Dendritic cell treated with granulocyte-macrophage colony-stimulating factor and Interleukin-4, amounts not matched to agents 40 ng/mL and 50 ng/mL, for 4 days (primary cell): ENCODE results near the gene RSU1.

Source experiments
- H3K27ac Mint-ChIP-seq: one replicate; pipeline ENCODE4 v1.8.0; 2022; ENCODE audit warnings: mild to moderate bottlenecking, mixed read lengths
- H3K27me3 Mint-ChIP-seq: one replicate; pipeline ENCODE4 v1.8.0; 2022; ENCODE audit warnings: mild to moderate bottlenecking, mixed read lengths
- H3K36me3 Mint-ChIP-seq: one replicate; pipeline ENCODE4 v1.8.0; 2022; ENCODE audit warnings: low read depth, mixed read lengths
- H3K4me1 Mint-ChIP-seq: one replicate; pipeline ENCODE4 v1.8.0; 2022; ENCODE audit warnings: low read depth, mixed read lengths
- H3K4me3 Mint-ChIP-seq: one replicate; pipeline ENCODE4 v1.8.0; 2022; ENCODE audit warnings: mild to moderate bottlenecking, moderate library complexity, mixed read lengths
- H3K9me3 Mint-ChIP-seq: one replicate; pipeline ENCODE4 v1.8.0; 2022; ENCODE audit warnings: mixed read lengths
- intact Hi-C: fragments of 100-400 bp; cut with micrococcal nuclease; formaldehyde crosslinking; loops from one replicate; pipeline ENCODE4 v1.15.0; 2022

Gene RSU1

GRCh38 chr10:16686054-16686902, 130.9 kb downstream of the RSU1 start:
- Mint-ChIP-seq H3K9me3 (no peaks in the 10 kb centered on the region), H3K4me3 (no peak overlapping the region), H3K36me3 (peaks cover 32% of the 10 kb centered on the region), H3K4me1 (peaks cover 11% of the 10 kb centered on the region), H3K27ac (no peak overlapping the region), H3K27me3 (no peaks in the 10 kb centered on the region)
- intact Hi-C loops = no loop called here

DNA sequence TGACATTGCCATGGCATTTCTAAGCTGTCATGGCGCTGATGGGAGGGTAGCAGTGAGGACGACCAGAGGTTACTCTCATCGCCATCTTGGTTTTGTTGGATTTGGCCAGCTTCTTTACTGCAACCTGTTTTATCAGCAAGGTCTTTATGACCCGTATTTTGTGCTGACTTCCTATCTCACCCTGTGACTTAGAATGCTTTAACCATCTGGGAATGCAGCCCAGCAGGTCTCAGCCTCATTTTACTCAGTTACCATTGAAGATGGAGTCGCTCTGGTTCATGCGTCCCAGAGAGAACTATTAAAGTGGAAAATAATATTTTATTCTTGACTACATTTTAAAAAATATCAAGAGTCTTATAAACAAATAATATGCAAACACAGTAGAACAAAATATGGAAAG, 131.7 kb downstream of the RSU1 start:
- H3K27me3 Mint-ChIP-seq = no peaks in the 10 kb centered on the region
- H3K9me3 Mint-ChIP-seq = no peaks in the 10 kb centered on the region
- H3K36me3 Mint-ChIP-seq = peaks cover 32% of the 10 kb centered on the region
- no peak overlapping the region for H3K4me3 Mint-ChIP-seq
- H3K27ac Mint-ChIP-seq = no peak overlapping the region
- H3K4me1 Mint-ChIP-seq = peaks cover 7% of the 10 kb centered on the region
- intact Hi-C loops = no loop called here

DNA sequence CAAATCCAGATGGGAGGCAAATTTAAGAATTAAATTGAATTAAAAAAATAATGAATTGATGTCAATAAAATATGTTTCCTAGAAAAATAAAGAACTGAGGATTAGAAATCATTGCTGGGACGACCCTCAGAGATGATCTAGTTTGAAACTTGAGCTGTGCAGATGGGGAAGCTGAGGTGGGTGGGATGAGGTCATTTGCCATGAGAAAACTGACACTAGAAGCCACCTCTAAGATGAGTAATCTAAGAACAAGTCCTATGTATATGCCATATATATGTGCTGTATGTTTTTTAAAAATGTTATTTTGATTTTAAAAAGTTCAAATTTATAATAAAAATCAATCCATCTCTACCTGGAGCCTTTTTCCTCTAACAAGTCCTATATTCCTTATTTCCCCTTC, 135.7 kb downstream of the RSU1 start:
- H3K9me3 Mint-ChIP-seq = no peaks in the 10 kb centered on the region
- H3K27me3 Mint-ChIP-seq = no peaks in the 10 kb centered on the region
- intact Hi-C loops = no loop called here
- H3K4me3 Mint-ChIP-seq = no peak overlapping the region
- no peak overlapping the region for H3K27ac Mint-ChIP-seq
- H3K36me3 Mint-ChIP-seq = peaks cover 25% of the 10 kb centered on the region
- peaks cover 5% of the 10 kb centered on the region for H3K4me1 Mint-ChIP-seq

DNA sequence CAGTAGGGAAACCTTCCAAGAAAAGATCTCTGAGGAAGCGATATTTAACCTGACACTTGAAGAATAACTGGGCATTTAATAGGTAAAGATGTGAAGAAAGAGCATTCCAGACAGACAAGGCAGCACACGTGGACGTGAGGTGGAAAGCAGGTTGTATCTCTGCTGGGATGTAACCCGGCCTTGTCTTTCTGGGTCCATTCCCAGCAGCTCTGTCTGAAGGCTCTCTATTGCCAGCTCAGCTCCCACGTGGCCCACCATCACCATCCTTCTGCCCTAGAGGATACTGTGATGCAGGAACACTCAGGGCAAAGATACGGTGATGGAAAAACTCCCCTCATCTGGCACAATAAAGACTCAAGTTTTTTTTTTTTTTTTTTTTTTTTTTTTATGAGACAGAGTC, 137.7 kb downstream of the RSU1 start:
- H3K27ac Mint-ChIP-seq = no peak overlapping the region
- H3K4me3 Mint-ChIP-seq = no peak overlapping the region
- H3K4me1 Mint-ChIP-seq = peaks cover 5% of the 10 kb centered on the region
- no peaks in the 10 kb centered on the region for H3K27me3 Mint-ChIP-seq
- intact Hi-C loops = no loop called here
- no peaks in the 10 kb centered on the region for H3K9me3 Mint-ChIP-seq
- H3K36me3 Mint-ChIP-seq = peaks cover 27% of the 10 kb centered on the region

DNA sequence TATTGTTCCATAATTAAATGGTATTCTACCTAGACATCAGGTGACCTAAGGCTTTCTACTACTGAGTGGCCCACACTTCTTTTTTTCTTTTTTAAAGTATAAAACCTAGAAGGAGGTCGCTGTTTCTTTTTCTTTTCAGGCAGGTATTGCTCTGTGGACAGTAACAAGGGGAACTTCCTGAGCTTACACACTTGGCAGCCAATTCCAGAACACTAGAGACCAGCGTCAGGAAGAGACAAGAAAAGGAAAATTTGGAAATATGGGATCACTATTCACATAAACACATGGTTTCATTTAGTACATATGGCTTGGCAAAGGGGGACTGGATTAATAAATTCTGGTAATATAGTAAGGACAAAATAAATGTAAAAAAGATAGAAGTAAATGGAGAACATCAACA, 141.9 kb downstream of the RSU1 start:
- Mint-ChIP-seq H3K4me3 (no peak overlapping the region), H3K27ac (no peak overlapping the region), H3K9me3 (no peaks in the 10 kb centered on the region), H3K4me1 (no peaks in the 10 kb centered on the region), H3K27me3 (no peaks in the 10 kb centered on the region), H3K36me3 (peaks cover 18% of the 10 kb centered on the region)
- intact Hi-C loops = no loop called here

GRCh38 chr10:16674147-16674703, 143.0 kb downstream of the RSU1 start:
- H3K27ac Mint-ChIP-seq = no peak overlapping the region
- H3K4me1 Mint-ChIP-seq = no peaks in the 10 kb centered on the region
- H3K4me3 Mint-ChIP-seq = no peak overlapping the region
- no peaks in the 10 kb centered on the region for H3K27me3 Mint-ChIP-seq
- intact Hi-C loops = no loop called here
- no peaks in the 10 kb centered on the region for H3K9me3 Mint-ChIP-seq
- H3K36me3 Mint-ChIP-seq = peaks cover 25% of the 10 kb centered on the region

- Mint-ChIP-seq H3K27ac (no peak overlapping the region), H3K36me3 (peaks cover 31% of the 10 kb centered on the region), H3K4me1 (no peaks in the 10 kb centered on the region), H3K27me3 (no peaks in the 10 kb centered on the region), H3K9me3 (no peaks in the 10 kb centered on the region), H3K4me3 (no peak overlapping the region)
- intact Hi-C loops = no loop called here
Measured at GRCh38 chr10:16673443-16673842, 143.8 kb downstream of the RSU1 start.

- Mint-ChIP-seq H3K27me3 (no peaks in the 10 kb centered on the region), H3K4me1 (no peaks in the 10 kb centered on the region), H3K36me3 (peaks cover 9% of the 10 kb centered on the region), H3K9me3 (no peaks in the 10 kb centered on the region), H3K27ac (no peak overlapping the region), H3K4me3 (no peak overlapping the region)
- intact Hi-C loops = no loop called here
Measured at GRCh38 chr10:16663444-16663843, 153.8 kb downstream of the RSU1 start.

GRCh38 chr10:16662923-16663322, 154.3 kb downstream of the RSU1 start:
- H3K27me3 Mint-ChIP-seq = no peaks in the 10 kb centered on the region
- H3K27ac Mint-ChIP-seq = no peak overlapping the region
- no peak overlapping the region for H3K4me3 Mint-ChIP-seq
- no peaks in the 10 kb centered on the region for H3K9me3 Mint-ChIP-seq
- intact Hi-C loops = no loop called here
- H3K4me1 Mint-ChIP-seq = no peaks in the 10 kb centered on the region
- H3K36me3 Mint-ChIP-seq = peaks cover 5% of the 10 kb centered on the region

DNA sequence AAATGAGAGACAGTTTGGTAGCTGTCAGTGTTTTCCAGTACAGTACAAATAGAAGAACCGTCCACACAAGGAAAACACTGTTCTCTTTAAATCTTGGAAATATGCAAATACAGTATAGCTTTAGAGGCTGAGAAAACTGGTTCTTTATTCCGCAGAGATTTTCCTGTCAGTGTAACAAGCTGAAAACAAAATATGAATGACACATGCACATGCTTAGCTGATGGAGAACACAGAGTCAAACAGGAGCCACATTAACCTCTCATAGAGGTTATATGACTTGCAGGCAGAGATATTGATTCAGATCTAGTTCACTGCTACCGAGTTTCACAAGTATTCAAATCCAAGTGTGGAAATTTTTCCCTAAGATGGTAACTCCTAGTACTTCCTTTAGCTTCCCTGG, 160.3 kb downstream of the RSU1 start:
- Mint-ChIP-seq H3K4me3 (no peak overlapping the region), H3K27me3 (no peaks in the 10 kb centered on the region), H3K36me3 (peaks cover 5% of the 10 kb centered on the region), H3K27ac (no peak overlapping the region), H3K4me1 (no peaks in the 10 kb centered on the region), H3K9me3 (no peaks in the 10 kb centered on the region)
- intact Hi-C loops = no loop called here

DNA sequence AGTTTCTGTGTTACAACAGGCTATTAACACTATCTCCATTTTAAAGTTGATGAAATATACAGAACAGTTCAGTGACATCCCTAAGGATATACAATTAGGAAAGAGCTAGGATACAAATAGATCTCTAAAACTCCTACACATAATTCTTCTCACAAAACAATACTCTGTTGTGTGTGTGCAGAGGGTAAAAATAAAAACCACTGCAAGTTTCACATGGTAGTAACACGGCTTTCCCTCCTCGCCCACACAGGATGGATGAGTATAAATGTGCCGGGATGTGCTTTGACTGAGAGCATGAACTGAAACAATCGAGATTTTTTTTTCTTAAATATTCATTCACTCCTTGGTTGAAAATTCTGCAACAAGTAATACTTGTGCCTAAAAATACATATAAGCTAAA, 164.0 kb downstream of the RSU1 start:
- Mint-ChIP-seq H3K27me3 (no peaks in the 10 kb centered on the region), H3K27ac (no peak overlapping the region), H3K4me1 (no peaks in the 10 kb centered on the region), H3K4me3 (no peak overlapping the region), H3K9me3 (no peaks in the 10 kb centered on the region), H3K36me3 (no peaks in the 10 kb centered on the region)
- intact Hi-C loops = no loop called here

GRCh38 chr10:16652154-16652553, 165.1 kb downstream of the RSU1 start:
- Mint-ChIP-seq H3K9me3 (no peaks in the 10 kb centered on the region), H3K4me3 (no peak overlapping the region), H3K36me3 (no peaks in the 10 kb centered on the region), H3K27me3 (no peaks in the 10 kb centered on the region), H3K27ac (no peak overlapping the region), H3K4me1 (no peaks in the 10 kb centered on the region)
- intact Hi-C loops = no loop called here

- intact Hi-C loops = no loop called here
- no peak overlapping the region for H3K27ac Mint-ChIP-seq
Measured at GRCh38 chr10:16649757-16650156, 167.5 kb downstream of the RSU1 start.

GRCh38 chr10:16648366-16648765, 168.9 kb downstream of the RSU1 start:
- Mint-ChIP-seq H3K4me1 (peaks cover 13% of the 10 kb centered on the region), H3K27ac (no peak overlapping the region), H3K36me3 (no peaks in the 10 kb centered on the region), H3K27me3 (no peaks in the 10 kb centered on the region), H3K9me3 (no peaks in the 10 kb centered on the region), H3K4me3 (no peak overlapping the region)
- intact Hi-C loops = no loop called here

More at GRCh38 chr10:16649757-16650156, 167.5 kb downstream of the RSU1 start:
- Mint-ChIP-seq H3K4me1 (peaks cover 7% of the 10 kb centered on the region), H3K4me3 (no peak overlapping the region), H3K36me3 (no peaks in the 10 kb centered on the region), H3K27me3 (no peaks in the 10 kb centered on the region), H3K9me3 (no peaks in the 10 kb centered on the region)
